Stimulated activated naive CD8-positive, alpha-beta T cell treated with anti-CD3 and anti-CD28 coated beads, Interleukin-15, Interleukin-2, amounts not matched to agents 100 U/mL and 50 U/mL, for 24 hours (primary cell): Measurements from ENCODE around the gene C19orf47.
"Not testable (repeated sequence)": the region's sequence is repeated elsewhere in the genome, so short reads cannot be mapped to it uniquely, and the experiment has no call there.

Experiments used
- ATAC-seq: fragments of 150-1000 bp; cut with Tn5 transposase; one replicate; pipeline ENCODE4 v1.10.0; 2021
- DNase-seq: peaks from one replicate; pipeline ENCODE4 v3.0.0; 2021

The C19orf47 gene

GRCh38 chr19:40348961-40349507 is 837 bp upstream of the C19orf47 start:
- no peak for ATAC-seq
- peak; percentile 9 for DNase-seq

- DNase-seq (no peak), ATAC-seq (no peak)
Measured at GRCh38 chr19:40344422-40344821, 3.8 kb downstream of the C19orf47 start.

- DNase-seq (no peak), ATAC-seq (no peak)
Measured at GRCh38 chr19:40342644-40343311, 5.4 kb downstream of the C19orf47 start.

- ATAC-seq: no peak
- DNase-seq: no peak
Measured at GRCh38 chr19:40341601-40342482, 6.4 kb downstream of the C19orf47 start.

- ATAC-seq: no peak
Measured at GRCh38 chr19:40339018-40339728, 9.0 kb downstream of the C19orf47 start.

GRCh38 chr19:40337594-40337993 is 10.6 kb downstream of the C19orf47 start:
- ATAC-seq: no peak
- DNase-seq: no peak

More at GRCh38 chr19:40339018-40339728, 9.0 kb downstream of the C19orf47 start:
- DNase-seq: no peak

GRCh38 chr19:40337107-40337506 is 11.1 kb downstream of the C19orf47 start:
- ATAC-seq: no peak
- no peak for DNase-seq

GRCh38 chr19:40336601-40336900 is 11.6 kb downstream of the C19orf47 start:
- ATAC-seq: no peak
- no peak for DNase-seq

GRCh38 chr19:40335855-40336600 is 12.2 kb downstream of the C19orf47 start:
- ATAC-seq: no peak
- DNase-seq: no peak

GRCh38 chr19:40335101-40335500 is 13.1 kb downstream of the C19orf47 start:
- DNase-seq: no peak
- no peak for ATAC-seq

- not testable (repeated sequence) for DNase-seq, ATAC-seq
Measured at GRCh38 chr19:40333083-40333482, 15.1 kb downstream of the C19orf47 start.

GRCh38 chr19:40332669-40333068 is 15.5 kb downstream of the C19orf47 start:
- ATAC-seq (no peak), DNase-seq (no peak)

- DNase-seq: no peak
- ATAC-seq: no peak
Measured at GRCh38 chr19:40331052-40331451, 17.1 kb downstream of the C19orf47 start.

GRCh38 chr19:40326201-40326600 is 22.0 kb downstream of the C19orf47 start:
- DNase-seq (no peak), ATAC-seq (no peak)

- no peak for ATAC-seq
- no peak for DNase-seq
Measured at GRCh38 chr19:40323705-40324104, 24.5 kb downstream of the C19orf47 start.

GRCh38 chr19:40322951-40323615 is 25.1 kb downstream of the C19orf47 start:
- DNase-seq: no peak
- ATAC-seq: no peak

- ATAC-seq (no peak), DNase-seq (no peak)
Measured at GRCh38 chr19:40322271-40322610, 26.0 kb downstream of the C19orf47 start.

GRCh38 chr19:40321566-40322270 is 26.5 kb downstream of the C19orf47 start:
- ATAC-seq: no peak
- no peak for DNase-seq

- DNase-seq (no peak), ATAC-seq (no peak)
Measured at GRCh38 chr19:40321076-40321475, 27.1 kb downstream of the C19orf47 start.

GRCh38 chr19:40320558-40320935 is 27.6 kb downstream of the C19orf47 start:
- ATAC-seq (no peak), DNase-seq (no peak)

- DNase-seq (no peak), ATAC-seq (no peak)
Measured at GRCh38 chr19:40317338-40317737, 30.9 kb downstream of the C19orf47 start.
